Measurements from ENCODE around the gene AOC1.
"Not testable (repeated sequence)": the region's sequence is repeated elsewhere in the genome, so short reads cannot be mapped to it uniquely, and the experiment has no call there.

GRCh38 chr7:150807616-150808438, 44.5 kb upstream of the AOC1 start:
- not testable (repeated sequence) for TF ChIP-seq POLR2A, CTCF (IDR thresholded peaks at IDR 0.05)
